Right lobe of liver (tissue), 4 donors: ENCODE measurements around the gene CSF3R.

Experiments used
- CTCF ChIP-seq, 4 donors: fragments of 200-600 bp in 3 of 4; fragments of 450-650 bp in 1 of 4; IDR thresholded peaks; one replicate each; pipeline versions ENCODE4 v1.5.1 to v1.8.0; 2016 to 2022; ENCODE audit warnings: antibody characterized with exemption in 4 of 4, mild to moderate bottlenecking in 2 of 4
- POLR2A ChIP-seq: fragments of 450-650 bp; IDR thresholded peaks from one replicate; pipeline ENCODE4 v1.6.1; 2017; ENCODE audit warnings: antibody characterized with exemption, mild to moderate bottlenecking
- donor health status: DM: no; HTN: no; CAD: no.
- donor health status: DM: no; HTN: no; CAD: no.
- donor health status: DM: no; HTN: yes; CAD: no.

DNA sequence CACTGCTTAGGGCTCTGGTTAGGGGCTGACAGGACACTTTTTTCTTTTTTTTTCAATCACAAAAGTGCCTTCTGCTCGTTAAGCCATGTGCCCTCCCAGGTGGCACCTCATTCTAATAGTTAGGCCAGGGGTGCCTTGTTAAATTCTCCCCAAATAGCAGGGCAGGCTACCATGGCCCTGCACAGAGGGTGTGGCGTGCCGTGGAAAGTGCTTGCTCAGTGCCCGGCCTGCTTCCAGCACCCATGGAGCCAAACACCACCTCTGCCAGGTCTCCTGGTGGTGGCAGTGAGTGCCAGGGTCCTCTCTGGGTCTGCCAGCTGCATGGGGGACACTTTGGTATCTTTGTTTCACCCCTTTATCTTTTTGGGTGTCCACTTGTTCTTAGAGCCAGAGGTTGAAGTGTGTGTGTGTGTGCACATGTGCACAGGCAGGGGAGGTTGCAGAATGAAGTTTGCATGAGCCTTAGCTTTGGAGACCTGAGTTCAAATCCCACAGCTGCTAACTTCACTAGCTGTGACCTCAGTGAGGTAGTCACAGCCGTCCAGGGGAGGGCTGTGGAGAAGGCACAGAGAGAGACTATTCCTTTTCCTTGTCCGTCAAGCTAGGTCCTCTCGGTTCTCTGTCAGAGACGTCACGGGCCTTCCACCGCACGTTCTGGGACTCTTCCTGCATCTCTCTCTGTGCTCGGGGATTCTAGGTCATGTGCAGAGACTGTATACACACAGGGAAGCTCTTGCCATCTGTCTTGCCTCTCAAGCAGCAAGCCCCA lies 39.9 kb upstream of the CSF3R start:
- TF ChIP-seq CTCF (IDR thresholded peaks at IDR 0.05) (no peak), POLR2A (no peak)
